Fibroblast of the aortic adventitia (primary cell): Measurements from ENCODE around the gene MTTP. TPM values are rescaled to one million over a fixed set of nuclear protein-coding genes. Genes with fewer than 3 reads are reported as not detected.

Experiments
- DNase-seq: peaks from one replicate; pipeline ENCODE4 v3.0.0-alpha.2; 2010; ENCODE audit warnings: low read depth
- H3K4me3 ChIP-seq: 2 replicates; pipeline ENCODE4 v1.5.1; 2011; ENCODE audit warnings: low read depth, mild to moderate bottlenecking, control low read depth, low read length, moderate library complexity
- total RNA-seq: library from RNA; depleted of rRNA; stranded (reverse); fragments of >200 nt; gene quantifications from 2 replicates; pipeline ENCODE4 v1.2.3, GENCODE V29; 2012; ENCODE audit warnings: low replicate concordance
- TF ChIP-seq, protein P1 (sequence below): IDR thresholded peaks from 2 replicates; pipeline ENCODE4 v1.5.1; 2011; ENCODE audit warnings: mild to moderate bottlenecking, low read length, control low read depth, inconsistent platforms; ENCODE audit not compliant: insufficient read depth

The MTTP gene
- total RNA-seq, 1 donor, result 0.09 TPM

DNA sequence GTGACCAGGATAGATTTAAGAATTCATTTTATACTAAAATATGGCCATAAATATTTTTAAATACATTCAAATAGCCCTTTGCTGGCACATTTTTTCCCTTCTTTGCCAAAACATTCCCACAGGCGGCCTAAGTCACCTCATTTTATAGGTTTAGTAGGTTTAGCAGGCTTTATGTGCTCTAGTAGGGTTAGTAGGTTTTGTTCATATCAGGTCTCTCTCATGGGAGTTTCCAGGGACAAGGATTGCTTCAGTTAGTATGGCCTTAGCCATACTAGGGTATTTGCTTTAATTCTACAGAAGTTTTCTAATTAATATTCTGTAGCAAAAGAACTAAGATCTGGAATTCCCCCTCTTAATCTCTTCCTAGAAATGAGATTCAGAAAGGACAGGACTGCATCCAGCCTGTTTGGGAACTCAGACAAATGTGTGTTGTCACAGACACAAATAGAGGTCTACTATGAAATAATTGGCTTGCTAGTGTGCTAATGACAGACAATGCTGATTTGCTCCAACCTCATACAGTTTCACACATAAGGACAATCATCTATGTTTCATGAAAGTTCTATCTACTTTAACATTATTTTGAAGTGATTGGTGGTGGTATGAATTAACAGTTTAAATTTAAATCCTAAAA, 772 bp upstream of the MTTP start:
- TF ChIP-seq, protein P1, sequence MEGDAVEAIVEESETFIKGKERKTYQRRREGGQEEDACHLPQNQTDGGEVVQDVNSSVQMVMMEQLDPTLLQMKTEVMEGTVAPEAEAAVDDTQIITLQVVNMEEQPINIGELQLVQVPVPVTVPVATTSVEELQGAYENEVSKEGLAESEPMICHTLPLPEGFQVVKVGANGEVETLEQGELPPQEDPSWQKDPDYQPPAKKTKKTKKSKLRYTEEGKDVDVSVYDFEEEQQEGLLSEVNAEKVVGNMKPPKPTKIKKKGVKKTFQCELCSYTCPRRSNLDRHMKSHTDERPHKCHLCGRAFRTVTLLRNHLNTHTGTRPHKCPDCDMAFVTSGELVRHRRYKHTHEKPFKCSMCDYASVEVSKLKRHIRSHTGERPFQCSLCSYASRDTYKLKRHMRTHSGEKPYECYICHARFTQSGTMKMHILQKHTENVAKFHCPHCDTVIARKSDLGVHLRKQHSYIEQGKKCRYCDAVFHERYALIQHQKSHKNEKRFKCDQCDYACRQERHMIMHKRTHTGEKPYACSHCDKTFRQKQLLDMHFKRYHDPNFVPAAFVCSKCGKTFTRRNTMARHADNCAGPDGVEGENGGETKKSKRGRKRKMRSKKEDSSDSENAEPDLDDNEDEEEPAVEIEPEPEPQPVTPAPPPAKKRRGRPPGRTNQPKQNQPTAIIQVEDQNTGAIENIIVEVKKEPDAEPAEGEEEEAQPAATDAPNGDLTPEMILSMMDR, result no peak
- no peak overlapping the region for H3K4me3 ChIP-seq
- no peak for DNase-seq

GRCh38 chr4:99578714-99579113, 4.1 kb downstream of the MTTP start:
- TF ChIP-seq, protein P1, result no peak
- H3K4me3 ChIP-seq, result no peak overlapping the region
- DNase-seq, result no peak

- no peak for DNase-seq
- TF ChIP-seq, protein P1, result no peak
- no peak overlapping the region for H3K4me3 ChIP-seq
Observed at GRCh38 chr4:99585516-99585915, 10.9 kb downstream of the MTTP start.

GRCh38 chr4:99586322-99586721, 11.7 kb downstream of the MTTP start:
- TF ChIP-seq, protein P1, result no peak
- H3K4me3 ChIP-seq, result no peak overlapping the region
- no peak for DNase-seq

- no peak overlapping the region for H3K4me3 ChIP-seq
- TF ChIP-seq, protein P1, result no peak
- no peak for DNase-seq
Observed at GRCh38 chr4:99586797-99587196, 12.2 kb downstream of the MTTP start.

GRCh38 chr4:99587309-99587708, 12.7 kb downstream of the MTTP start:
- H3K4me3 ChIP-seq, result no peak overlapping the region
- DNase-seq, result no peak
- TF ChIP-seq, protein P1, result no peak

GRCh38 chr4:99587803-99588202, 13.2 kb downstream of the MTTP start:
- TF ChIP-seq, protein P1, result no peak
- no peak overlapping the region for H3K4me3 ChIP-seq
- no peak for DNase-seq
